Measurements from ENCODE around the gene IFT20.

IFT20 gene

GRCh38 chr17:28338056-28338768, 2.9 kb upstream of the IFT20 start:
- no peak for TF ChIP-seq USF1 (IDR thresholded peaks at IDR 0.05)
- TF ChIP-seq EP300 (IDR thresholded peaks at IDR 0.05; ENCODE audit: borderline replicate concordance): no peak
- TF ChIP-seq CEBPB (IDR thresholded peaks at IDR 0.05): no peak
- TF ChIP-seq ZBTB7A (IDR thresholded peaks at IDR 0.05; ENCODE audit: low read depth): no peak
- TF ChIP-seq TEAD4 (IDR thresholded peaks at IDR 0.05): no peak
- TF ChIP-seq EGR1 (IDR thresholded peaks at IDR 0.05): no peak
- no peak for TF ChIP-seq MAX (IDR thresholded peaks at IDR 0.05)
- TF ChIP-seq RAD21 (IDR thresholded peaks at IDR 0.05; ENCODE audit: low read depth): no peak
- TF ChIP-seq TCF12 (IDR thresholded peaks at IDR 0.05; ENCODE audit: low read depth): no peak
- no peak for TF ChIP-seq NFIC (IDR thresholded peaks at IDR 0.05)
- no peak for TF ChIP-seq YY1 (IDR thresholded peaks at IDR 0.05; ENCODE audit: low read depth)
- no peak for TF ChIP-seq TAF1 (IDR thresholded peaks at IDR 0.05; ENCODE audit: low read depth)

GRCh38 chr17:28335959-28336871, 943 bp upstream of the IFT20 start:
- TF ChIP-seq YY1 (IDR thresholded peaks at IDR 0.05; ENCODE audit: low read depth) (0 out of 2 replicates have a peak, but pooled peaks have one; percentile 34), REST (IDR thresholded peaks at IDR 0.05; ENCODE audit: low read depth) (no peak), FOXM1 (IDR thresholded peaks at IDR 0.05; ENCODE audit: borderline replicate concordance, low read depth) (peak; percentile 51; the same call in 1 of the 2 replicates), ZBTB7A (IDR thresholded peaks at IDR 0.05; ENCODE audit: low read depth) (0 out of 2 replicates have a peak, but pooled peaks have one; percentile 57), NFIC (IDR thresholded peaks at IDR 0.05) (peak; percentile 51; the same call in 1 of the 2 replicates), EP300 (IDR thresholded peaks at IDR 0.05; ENCODE audit: borderline replicate concordance) (peak; percentile 85), CREB1 (IDR thresholded peaks at IDR 0.05; ENCODE audit: low read depth) (peak; percentile 73), TEAD4 (IDR thresholded peaks at IDR 0.05) (peak; percentile 95), EGR1 (IDR thresholded peaks at IDR 0.05) (no peak), USF1 (IDR thresholded peaks at IDR 0.05) (no peak), RAD21 (IDR thresholded peaks at IDR 0.05; ENCODE audit: low read depth) (no peak), TAF1 (IDR thresholded peaks at IDR 0.05; ENCODE audit: low read depth) (no peak; the same call in none of the 2 replicates), TCF12 (IDR thresholded peaks at IDR 0.05; ENCODE audit: low read depth) (peak; percentile 66), CEBPB (IDR thresholded peaks at IDR 0.05) (no peak), MAX (IDR thresholded peaks at IDR 0.05) (peak; percentile 42; the same call in 1 of the 2 replicates)

GRCh38 chr17:28334666-28335200, 539 bp downstream of the IFT20 start:
- TF ChIP-seq EGR1 (IDR thresholded peaks at IDR 0.05): no peak
- no peak for TF ChIP-seq CEBPB (IDR thresholded peaks at IDR 0.05)
- TF ChIP-seq YY1 (IDR thresholded peaks at IDR 0.05; ENCODE audit: low read depth): no peak
- TF ChIP-seq ZBTB7A (IDR thresholded peaks at IDR 0.05; ENCODE audit: low read depth): no peak
- TF ChIP-seq REST (IDR thresholded peaks at IDR 0.05; ENCODE audit: low read depth): no peak
- no peak for TF ChIP-seq TCF12 (IDR thresholded peaks at IDR 0.05; ENCODE audit: low read depth)
- no peak for TF ChIP-seq TAF1 (IDR thresholded peaks at IDR 0.05; ENCODE audit: low read depth)

- TF ChIP-seq MAX (IDR thresholded peaks at IDR 0.05): no peak
- no peak for TF ChIP-seq NFIC (IDR thresholded peaks at IDR 0.05)
- no peak for TF ChIP-seq USF1 (IDR thresholded peaks at IDR 0.05)
- no peak for TF ChIP-seq RAD21 (IDR thresholded peaks at IDR 0.05; ENCODE audit: low read depth)
Measured at GRCh38 chr17:28334171-28334570, 1.1 kb downstream of the IFT20 start.

All from Ishikawa (cell line).